ENCODE results near the gene ANKS1A. TPM values are rescaled to one million over a fixed set of nuclear protein-coding genes. Genes with fewer than 3 reads are reported as not detected.
A peak's percentile ranks its signal among the peaks of the same experiment; 100 is the strongest.

Gene ANKS1A
- total RNA-seq, 1 experiment from 2014 or later, result 35.0 TPM

GRCh38 chr6:35139924-35140638, 251.0 kb downstream of the ANKS1A start:
- no peaks in the 10 kb centered on the region for H3K9me3 Mint-ChIP-seq
- ATAC-seq, result peak; percentile 25
- POLR2A ChIA-PET, result interaction anchor here (1.0 to 1.3 kb wide), 3 partner anchors 8 to 251 kb away, joined by 3 to 4 read pairs (median 3); partner anchors contain the start of gene ANKS1A
- no peak for TF ChIP-seq EMX1 (CRISPR knock-in tag; IDR thresholded peaks at IDR 0.05)
- no peak for TF ChIP-seq ZNF121 (CRISPR knock-in tag; IDR thresholded peaks at IDR 0.05)
- peak; percentile 76 for TF ChIP-seq CTCF (IDR thresholded peaks at IDR 0.05)
- TF ChIP-seq SMAD3 (CRISPR knock-in tag; IDR thresholded peaks at IDR 0.05; ENCODE audit: borderline replicate concordance), result no peak
- H3K27ac Mint-ChIP-seq, result no peak overlapping the region
- DNase-seq (ENCODE audit: low spot score), result peak; percentile 39
- peaks cover 24% of the 10 kb centered on the region for H3K27me3 Mint-ChIP-seq (ENCODE audit: low read depth)
- CTCF ChIA-PET, result interaction anchor here (0.6 to 3.3 kb wide), 61 partner anchors 8 to 680 kb away, joined by 3 to 68 read pairs (median 4); partner anchors contain the start of genes ANKS1A and TAF11
- no peak overlapping the region for H3K4me3 Mint-ChIP-seq
- H3K4me1 Mint-ChIP-seq, result peaks cover 9% of the 10 kb centered on the region
- no peaks in the 10 kb centered on the region for H3K36me3 Mint-ChIP-seq

GRCh38 chr6:35140639-35141006, 251.6 kb downstream of the ANKS1A start:
- POLR2A ChIA-PET, result interaction anchor here (0.9 to 1.3 kb wide), 4 partner anchors 8 to 252 kb away, joined by 3 to 4 read pairs (median 3); partner anchors contain the start of gene ANKS1A
- Mint-ChIP-seq H3K4me1 (peaks cover 9% of the 10 kb centered on the region), H3K27me3 (ENCODE audit: low read depth) (peaks cover 24% of the 10 kb centered on the region), H3K27ac (no peak overlapping the region), H3K9me3 (no peaks in the 10 kb centered on the region), H3K36me3 (no peaks in the 10 kb centered on the region), H3K4me3 (no peak overlapping the region)
- CTCF ChIA-PET, result interaction anchor here (0.6 to 3.3 kb wide), 47 partner anchors 8 to 681 kb away, joined by 3 to 68 read pairs (median 6); partner anchors contain the start of genes ANKS1A and TAF11
- DNase-seq (ENCODE audit: low spot score) (no peak), ATAC-seq (no peak)
- no peak for TF ChIP-seq NR1H2 (CRISPR knock-in tag; IDR thresholded peaks at IDR 0.05)
- no peak for TF ChIP-seq PREB (CRISPR knock-in tag; IDR thresholded peaks at IDR 0.05; ENCODE audit: borderline replicate concordance)
- TF ChIP-seq TEAD1 (CRISPR knock-in tag; IDR thresholded peaks at IDR 0.05), result no peak
- TF ChIP-seq SMAD4 (CRISPR knock-in tag; IDR thresholded peaks at IDR 0.05), result no peak
- TF ChIP-seq MAX (CRISPR knock-in tag; IDR thresholded peaks at IDR 0.05), result no peak
- no peak for TF ChIP-seq STAT6 (CRISPR knock-in tag; conservative IDR thresholded peaks at IDR 0.05; ENCODE audit: low read depth)
- no peak for TF ChIP-seq RELA (CRISPR knock-in tag; IDR thresholded peaks at IDR 0.05; ENCODE audit: borderline replicate concordance)
- no peak for TF ChIP-seq ZMAT4 (CRISPR knock-in tag; IDR thresholded peaks at IDR 0.05)
- TF ChIP-seq USF2 (CRISPR knock-in tag; IDR thresholded peaks at IDR 0.05), result no peak
- TF ChIP-seq AFF4 (CRISPR knock-in tag; IDR thresholded peaks at IDR 0.05; ENCODE audit: borderline replicate concordance), result no peak
- TF ChIP-seq HMGXB4 (CRISPR knock-in tag; IDR thresholded peaks at IDR 0.05), result no peak
- no peak for TF ChIP-seq CDX4 (CRISPR knock-in tag; IDR thresholded peaks at IDR 0.05; ENCODE audit: borderline replicate concordance)
- no peak for TF ChIP-seq ATF3 (CRISPR knock-in tag; conservative IDR thresholded peaks at IDR 0.05)

All from WTC11 (cell line).